ENCODE measurements around the gene OSBPL5.

DNA sequence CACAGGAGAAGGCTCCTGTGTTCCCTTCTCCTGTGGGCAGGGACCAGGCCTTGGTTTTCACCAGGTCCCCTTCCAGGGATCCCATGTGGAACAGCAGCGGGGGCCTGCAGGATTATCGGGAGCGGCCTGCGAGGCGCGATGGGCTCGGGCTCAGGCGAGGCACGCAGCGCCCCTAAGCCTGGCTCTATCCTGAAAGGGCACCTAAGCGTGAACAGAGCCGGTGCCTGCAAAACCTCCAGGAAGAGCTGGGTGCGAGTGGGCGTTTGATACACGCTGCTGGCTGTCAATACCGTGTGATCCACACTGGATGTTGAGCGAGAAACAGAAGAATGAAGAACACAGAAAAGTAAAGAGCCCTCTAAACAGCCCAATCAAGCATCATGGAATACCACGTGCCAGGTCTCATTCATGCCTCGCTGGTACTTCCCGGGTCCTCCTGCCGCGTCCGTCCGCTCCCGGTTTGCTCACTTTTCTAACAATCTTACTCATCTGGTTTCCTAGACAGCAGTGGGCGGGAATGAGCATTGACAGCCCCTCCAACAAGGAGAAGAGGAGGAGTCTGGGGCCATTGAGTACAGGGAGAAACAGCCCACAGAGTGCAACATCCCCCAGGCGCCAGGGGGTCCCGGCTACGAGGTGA is 12.5 kb downstream of the OSBPL5 start:
- no peak for TF ChIP-seq POLR2A (IDR thresholded peaks at IDR 0.05)
- no peak for TF ChIP-seq CTCF (IDR thresholded peaks at IDR 0.05)
